DMS114 treated with DMSO at 0.1 percent for 48 hours (cell line): ENCODE measurements around the gene RNMT.
"Not testable (repeated sequence)": the region's sequence is repeated elsewhere in the genome, so short reads cannot be mapped to it uniquely, and the experiment has no call there.

Experiments
- DNase-seq: peaks from one replicate; lab custom pipeline; 2025; ENCODE audit not compliant: unreplicated experiment; lab: John Stamatoyannopoulos, UW

RNMT gene

GRCh38 chr18:13726232-13726971 is at the start of gene RNMT, which contains the start of gene FAM210A:
Gene RNMT (plus strand): TSS chr18:13726673. CDS start chr18:13731518, 4,845 bp downstream.
Gene FAM210A (minus strand): TSS chr18:13726558. CDS start chr18:13682077, 44,481 bp downstream.
- DNase-seq = peak; percentile 88

GRCh38 chr18:13677350-13677749 is 49.1 kb upstream of the RNMT start:
- DNase-seq = not testable (repeated sequence)

- no peak for DNase-seq
These were observed 45.9 kb upstream of the RNMT start for GRCh38 chr18:13680612-13681011.

GRCh38 chr18:13681701-13682100 is 44.8 kb upstream of the RNMT start:
- no peak for DNase-seq

- no peak for DNase-seq
These were observed 41.9 kb upstream of the RNMT start for GRCh38 chr18:13684546-13684945.

GRCh38 chr18:13688191-13689136 is 38.0 kb upstream of the RNMT start:
- DNase-seq = no peak

- DNase-seq = not testable (repeated sequence)
These were observed 36.4 kb upstream of the RNMT start for GRCh38 chr18:13690060-13690459.

GRCh38 chr18:13695337-13695736 is 31.1 kb upstream of the RNMT start:
- not testable (repeated sequence) for DNase-seq

GRCh38 chr18:13696961-13697360 is 29.5 kb upstream of the RNMT start:
- no peak for DNase-seq

GRCh38 chr18:13700153-13700552 is 26.3 kb upstream of the RNMT start:
- DNase-seq = no peak

- peak; percentile 31 for DNase-seq
These were observed 22.6 kb upstream of the RNMT start for GRCh38 chr18:13703899-13704298.

GRCh38 chr18:13710414-13710831 is 16.1 kb upstream of the RNMT start:
- DNase-seq = no peak

- no peak for DNase-seq
These were observed 13.9 kb upstream of the RNMT start for GRCh38 chr18:13712400-13713131.

GRCh38 chr18:13713455-13714055 is 12.9 kb upstream of the RNMT start:
- no peak for DNase-seq

- no peak for DNase-seq
These were observed 11.1 kb upstream of the RNMT start for GRCh38 chr18:13715330-13715729.

- no peak for DNase-seq
These were observed 9.6 kb upstream of the RNMT start for GRCh38 chr18:13716916-13717315.

- no peak for DNase-seq
These were observed 6.3 kb upstream of the RNMT start for GRCh38 chr18:13720123-13720522.

GRCh38 chr18:13720847-13721246 is 5.6 kb upstream of the RNMT start:
- no peak for DNase-seq

- no peak for DNase-seq
These were observed 774 bp upstream of the RNMT start for GRCh38 chr18:13725566-13726231.

GRCh38 chr18:13726972-13727331 is 479 bp downstream of the RNMT start:
- DNase-seq = no peak
